Spinal cord (tissue), 10 donors: Measurements from ENCODE around the gene SCGN. TPM values are rescaled to one million over a fixed set of nuclear protein-coding genes. Genes with fewer than 3 reads are reported as not detected.
A peak's percentile ranks its signal among the peaks of the same experiment; 100 is the strongest.

Experiments used
- DNase-seq, 6 donors: peaks; one replicate each; pipeline versions ENCODE4 v3.0.0 to v3.0.0-alpha.2; 2013 to 2015; ENCODE audit warnings: low spot score in 6 of 6, low read depth in 4 of 6
- H3K27ac ChIP-seq: one replicate; pipeline ENCODE4 v1.5.1; 2013; ENCODE audit warnings: low read depth, low read length, control low read depth
- H3K27me3 ChIP-seq: one replicate; pipeline ENCODE4 v1.6.1; 2013; ENCODE audit warnings: low read length; ENCODE audit not compliant: control insufficient read depth, insufficient read depth
- H3K36me3 ChIP-seq: one replicate; pipeline ENCODE4 v1.6.1; 2013; ENCODE audit warnings: low read length; ENCODE audit not compliant: control insufficient read depth, insufficient read depth
- H3K4me1 ChIP-seq: one replicate; pipeline ENCODE4 v1.6.1; 2013; ENCODE audit warnings: low read length; ENCODE audit not compliant: control insufficient read depth, insufficient read depth
- H3K4me3 ChIP-seq: one replicate; pipeline ENCODE4 v1.5.1; 2013; ENCODE audit warnings: low read depth, low read length, control low read depth
- H3K9me3 ChIP-seq: one replicate; pipeline ENCODE4 v1.6.1; 2013; ENCODE audit warnings: low read length; ENCODE audit not compliant: control insufficient read depth, insufficient read depth
- WGBS: methylation state at CpG from one replicate; pipeline ENCODE4 v1.1.5; 2013; ENCODE audit warnings: missing lambda C conversion rate; ENCODE audit not compliant: insufficient coverage; 5-methylcytosine and 5-hydroxymethylcytosine counted together
- polyA plus RNA-seq, 2 donors: library from polyadenylated mRNA; unstranded; fragments of 120-200 nt; gene quantifications; one replicate each; pipeline ENCODE4 v1.2.1, GENCODE V29; 2013; ENCODE audit not compliant: insufficient read length in 2 of 2
- total RNA-seq, 2 donors: library from RNA; depleted of rRNA in 1 of 2; stranded (reverse); fragments of 120-200 nt in 1 of 2; fragments of >200 nt in 1 of 2; gene quantifications; one replicate each; pipeline versions ENCODE4 v1.2.3 to v1.2.4, GENCODE V29; 2013 to 2014
- donor health status: healthy.

SCGN gene
- total and polyA plus RNA-seq, 4 donors: 1.2 to 2.9 (median 2.2) TPM

- Histone ChIP-seq H3K9me3 (no peaks in the 10 kb centered on the region), H3K27ac (no peak overlapping the region), H3K4me1 (no peaks in the 10 kb centered on the region), H3K36me3 (no peaks in the 10 kb centered on the region), H3K27me3 (no peaks in the 10 kb centered on the region), H3K4me3 (no peak overlapping the region)
- 63% methylated on average over 3 of the region's 5 CpGs for WGBS
- no peak for DNase-seq
Measured at GRCh38 chr6:25676775-25677174, 24.8 kb downstream of the SCGN start.

GRCh38 chr6:25681848-25682247 is 29.8 kb downstream of the SCGN start:
- H3K4me1 ChIP-seq: no peaks in the 10 kb centered on the region
- H3K36me3 ChIP-seq: no peaks in the 10 kb centered on the region
- H3K27me3 ChIP-seq: no peaks in the 10 kb centered on the region
- no peak overlapping the region for H3K4me3 ChIP-seq
- no peak for DNase-seq
- no peak overlapping the region for H3K27ac ChIP-seq
- no CpG with 5 or more reads among the region's 3 CpGs for WGBS
- H3K9me3 ChIP-seq: no peaks in the 10 kb centered on the region

- 42% methylated on average over 2 of the region's 4 CpGs for WGBS
- Histone ChIP-seq H3K9me3 (no peaks in the 10 kb centered on the region), H3K36me3 (no peaks in the 10 kb centered on the region), H3K4me3 (no peak overlapping the region), H3K27ac (no peak overlapping the region), H3K27me3 (no peaks in the 10 kb centered on the region), H3K4me1 (no peaks in the 10 kb centered on the region)
- DNase-seq: no peak
Measured at GRCh38 chr6:25682324-25682723, 30.3 kb downstream of the SCGN start.

- no peak for DNase-seq
- no peaks in the 10 kb centered on the region for H3K27me3 ChIP-seq
- no peak overlapping the region for H3K27ac ChIP-seq
- H3K4me3 ChIP-seq: no peak overlapping the region
- no peaks in the 10 kb centered on the region for H3K36me3 ChIP-seq
- H3K9me3 ChIP-seq: no peaks in the 10 kb centered on the region
- WGBS: no CpG with 5 or more reads among the region's 2 CpGs
- H3K4me1 ChIP-seq: no peaks in the 10 kb centered on the region
Measured at GRCh38 chr6:25684565-25684964, 32.5 kb downstream of the SCGN start.

GRCh38 chr6:25685251-25685650 is 33.2 kb downstream of the SCGN start:
- no peak overlapping the region for H3K4me3 ChIP-seq
- no peaks in the 10 kb centered on the region for H3K27me3 ChIP-seq
- WGBS: no CpG with 5 or more reads among the region's 1 CpG
- no peaks in the 10 kb centered on the region for H3K9me3 ChIP-seq
- H3K4me1 ChIP-seq: no peaks in the 10 kb centered on the region
- H3K27ac ChIP-seq: no peak overlapping the region
- peak in 2 of 6 donors; percentile 33 to 74 for DNase-seq
- H3K36me3 ChIP-seq: no peaks in the 10 kb centered on the region

GRCh38 chr6:25685896-25686295 is 33.9 kb downstream of the SCGN start:
- Histone ChIP-seq H3K27ac (no peak overlapping the region), H3K4me3 (no peak overlapping the region), H3K27me3 (no peaks in the 10 kb centered on the region), H3K9me3 (no peaks in the 10 kb centered on the region), H3K4me1 (no peaks in the 10 kb centered on the region), H3K36me3 (no peaks in the 10 kb centered on the region)
- no CpG with 5 or more reads among the region's 5 CpGs for WGBS
- peak in 1 of 6 donors; percentile 49 for DNase-seq

- Histone ChIP-seq H3K9me3 (no peaks in the 10 kb centered on the region), H3K27ac (no peak overlapping the region), H3K4me3 (no peak overlapping the region), H3K27me3 (no peaks in the 10 kb centered on the region), H3K36me3 (no peaks in the 10 kb centered on the region), H3K4me1 (no peaks in the 10 kb centered on the region)
- peak in 1 of 6 donors; percentile 69 for DNase-seq
Measured at GRCh38 chr6:25686856-25687255, 34.8 kb downstream of the SCGN start.

- 67% methylated on average over 1 of the region's 1 CpG for WGBS
- H3K36me3 ChIP-seq: no peaks in the 10 kb centered on the region
- DNase-seq: no peak
- H3K27me3 ChIP-seq: no peaks in the 10 kb centered on the region
- no peaks in the 10 kb centered on the region for H3K9me3 ChIP-seq
- H3K4me3 ChIP-seq: no peak overlapping the region
- H3K4me1 ChIP-seq: no peaks in the 10 kb centered on the region
- no peak overlapping the region for H3K27ac ChIP-seq
Measured at GRCh38 chr6:25689966-25690365, 38.0 kb downstream of the SCGN start.

- no peaks in the 10 kb centered on the region for H3K4me1 ChIP-seq
- no peak overlapping the region for H3K27ac ChIP-seq
- WGBS: no CpG with 5 or more reads among the region's 3 CpGs
- H3K36me3 ChIP-seq: no peaks in the 10 kb centered on the region
- no peak overlapping the region for H3K4me3 ChIP-seq
- no peaks in the 10 kb centered on the region for H3K27me3 ChIP-seq
- DNase-seq: peak in 1 of 6 donors; percentile 73
- no peaks in the 10 kb centered on the region for H3K9me3 ChIP-seq
Measured at GRCh38 chr6:25691894-25692293, 39.9 kb downstream of the SCGN start.

- H3K9me3 ChIP-seq: no peaks in the 10 kb centered on the region
- H3K36me3 ChIP-seq: no peaks in the 10 kb centered on the region
- no peaks in the 10 kb centered on the region for H3K4me1 ChIP-seq
- no CpG with 5 or more reads among the region's 3 CpGs for WGBS
- no peak overlapping the region for H3K4me3 ChIP-seq
- DNase-seq: no peak
- no peak overlapping the region for H3K27ac ChIP-seq
- no peaks in the 10 kb centered on the region for H3K27me3 ChIP-seq
Measured at GRCh38 chr6:25692472-25692871, 40.5 kb downstream of the SCGN start.
